HG03139 (cell line): ENCODE results near the gene CCDC88B.
"Not testable (repeated sequence)": the region's sequence is repeated elsewhere in the genome, so short reads cannot be mapped to it uniquely, and the experiment has no call there.

Experiments used
- ATAC-seq: cut with Tn5 transposase; IDR thresholded peaks from one replicate; pipeline ENCODE4 v1.9.1; 2021; ENCODE audit not compliant: unreplicated experiment

The CCDC88B gene

DNA sequence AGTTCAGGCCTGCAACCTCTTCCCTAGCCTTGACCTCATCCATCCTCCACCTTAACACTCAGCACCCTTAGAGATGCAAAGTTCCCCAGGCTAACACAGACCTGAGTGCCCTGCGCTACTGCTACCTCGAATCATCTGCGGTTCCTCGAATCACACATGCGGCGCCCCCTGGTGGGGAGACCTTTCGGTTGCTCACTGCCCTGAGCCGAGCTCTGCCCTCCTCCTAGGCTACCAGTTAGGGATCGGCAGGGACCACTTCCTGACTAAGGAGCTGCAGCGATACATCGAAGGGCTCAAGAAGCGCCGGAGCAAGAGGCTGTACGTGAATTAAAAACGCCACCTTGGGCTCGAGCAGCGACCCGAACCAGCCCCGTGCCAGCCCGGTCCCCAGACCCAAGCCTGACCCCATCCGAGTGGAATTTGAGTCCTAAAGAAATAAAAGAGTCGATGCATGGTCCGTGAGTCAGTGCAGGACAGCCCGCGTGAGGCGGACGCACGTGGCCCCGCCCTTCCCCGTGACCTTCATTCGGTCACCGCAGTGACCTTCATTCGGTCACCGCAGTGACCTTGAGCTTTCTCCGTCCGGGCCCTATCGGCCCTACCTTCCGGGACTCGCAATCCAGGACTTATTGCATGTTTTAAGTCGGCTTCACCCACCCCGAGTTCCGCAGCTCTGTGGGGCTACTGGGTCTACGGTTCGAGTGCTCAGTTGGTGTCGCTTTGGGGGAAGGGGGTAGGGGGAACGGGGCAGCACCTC lies 35.5 kb upstream of the CCDC88B start:
- peak; percentile 38 for ATAC-seq

DNA sequence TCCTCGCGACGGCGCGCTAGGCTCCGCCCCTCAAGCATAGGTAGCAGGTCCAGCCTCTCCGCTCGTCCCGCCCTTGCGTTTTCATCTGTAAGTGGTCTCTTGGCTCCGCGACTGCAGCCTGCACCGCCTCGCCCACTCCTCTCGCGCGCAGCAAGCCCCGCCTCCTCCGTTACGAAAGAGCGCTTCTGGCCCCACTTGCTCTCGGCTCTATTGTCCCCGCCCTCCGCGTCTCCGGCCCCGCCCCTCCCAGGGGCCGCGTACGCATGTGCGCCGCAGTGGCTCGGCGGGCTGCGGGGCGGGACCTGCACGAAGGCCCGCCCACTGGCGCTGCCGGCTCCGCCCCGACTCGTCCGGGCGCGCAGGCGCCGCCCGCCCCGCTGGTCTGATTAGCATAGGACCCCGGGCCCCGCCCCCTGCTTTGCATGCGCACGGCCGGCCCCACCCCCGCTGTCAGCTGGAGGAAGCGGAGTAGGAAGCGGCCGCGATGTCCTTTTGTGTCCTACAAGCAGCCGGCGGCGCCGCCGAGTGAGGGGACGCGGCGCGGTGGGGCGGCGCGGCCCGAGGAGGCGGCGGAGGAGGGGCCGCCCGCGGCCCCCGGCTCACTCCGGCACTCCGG lies 34.8 kb upstream of the CCDC88B start, which contains the start of gene ESRRA:
TSS of gene ESRRA (plus strand) at position 450 of the 616 bp plus-strand sequence. CDS start 1,656 bp downstream, outside the sequence.
- ATAC-seq: peak; percentile 63

DNA sequence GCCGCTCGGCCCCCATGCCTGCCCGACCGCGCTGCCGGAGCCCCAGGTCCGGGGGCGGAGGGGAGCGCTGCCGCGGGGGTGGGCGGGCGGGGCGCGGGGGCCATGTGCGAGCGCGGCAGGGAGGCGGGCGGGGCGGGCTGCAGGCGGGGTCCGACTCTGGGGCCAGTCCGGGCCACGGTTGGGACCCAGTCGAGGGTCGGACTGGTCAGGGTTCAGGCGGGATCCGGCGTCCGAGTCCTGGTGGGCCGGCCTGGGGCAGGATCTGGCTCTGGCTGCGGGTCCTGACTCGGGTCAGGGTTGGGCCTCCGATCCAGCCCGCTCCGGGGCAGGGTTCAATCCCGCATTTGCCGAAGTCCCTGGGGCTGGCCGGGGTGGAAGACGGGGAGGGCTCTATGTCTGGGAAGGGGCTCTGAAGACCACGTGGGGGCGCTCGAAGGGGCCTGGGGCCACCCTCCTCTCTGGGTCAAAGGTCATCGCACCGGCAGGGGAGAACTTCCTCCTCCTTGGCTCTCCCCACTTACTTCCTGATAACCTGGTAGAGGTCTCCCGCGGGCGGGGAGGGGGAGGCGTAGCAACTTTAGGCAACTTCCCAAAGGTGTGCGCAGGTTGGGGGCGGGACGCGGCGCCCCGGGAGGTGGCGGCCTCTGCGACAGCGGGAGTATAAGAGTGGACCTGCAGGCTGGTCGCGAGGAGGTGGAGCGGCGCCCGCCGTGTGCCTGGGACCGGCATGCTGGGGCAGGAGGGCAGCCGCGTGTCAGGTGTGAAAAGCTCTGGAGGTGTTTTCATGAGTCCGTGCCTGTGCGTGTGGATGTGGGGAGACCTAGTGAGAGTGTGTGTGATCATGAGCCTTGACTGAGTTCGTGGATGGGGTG lies 34.1 kb upstream of the CCDC88B start:
- ATAC-seq: peak; percentile 26

DNA sequence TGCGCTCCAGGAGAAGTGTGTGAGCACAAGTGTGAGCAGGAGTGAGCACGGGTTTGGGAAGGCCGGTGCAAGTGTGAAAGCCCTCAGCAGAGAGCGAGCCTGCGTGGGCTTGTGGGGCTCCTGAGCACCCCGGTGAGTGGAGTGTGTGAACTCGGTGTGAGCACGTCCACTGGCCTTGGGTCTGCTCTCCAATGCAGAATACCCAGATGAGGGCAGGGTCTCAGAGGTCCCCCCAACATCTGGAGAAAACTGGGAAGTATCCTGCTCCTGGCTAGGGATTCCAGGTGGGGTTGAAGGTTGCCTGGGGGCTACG lies 33.5 kb upstream of the CCDC88B start:
- no peak for ATAC-seq

DNA sequence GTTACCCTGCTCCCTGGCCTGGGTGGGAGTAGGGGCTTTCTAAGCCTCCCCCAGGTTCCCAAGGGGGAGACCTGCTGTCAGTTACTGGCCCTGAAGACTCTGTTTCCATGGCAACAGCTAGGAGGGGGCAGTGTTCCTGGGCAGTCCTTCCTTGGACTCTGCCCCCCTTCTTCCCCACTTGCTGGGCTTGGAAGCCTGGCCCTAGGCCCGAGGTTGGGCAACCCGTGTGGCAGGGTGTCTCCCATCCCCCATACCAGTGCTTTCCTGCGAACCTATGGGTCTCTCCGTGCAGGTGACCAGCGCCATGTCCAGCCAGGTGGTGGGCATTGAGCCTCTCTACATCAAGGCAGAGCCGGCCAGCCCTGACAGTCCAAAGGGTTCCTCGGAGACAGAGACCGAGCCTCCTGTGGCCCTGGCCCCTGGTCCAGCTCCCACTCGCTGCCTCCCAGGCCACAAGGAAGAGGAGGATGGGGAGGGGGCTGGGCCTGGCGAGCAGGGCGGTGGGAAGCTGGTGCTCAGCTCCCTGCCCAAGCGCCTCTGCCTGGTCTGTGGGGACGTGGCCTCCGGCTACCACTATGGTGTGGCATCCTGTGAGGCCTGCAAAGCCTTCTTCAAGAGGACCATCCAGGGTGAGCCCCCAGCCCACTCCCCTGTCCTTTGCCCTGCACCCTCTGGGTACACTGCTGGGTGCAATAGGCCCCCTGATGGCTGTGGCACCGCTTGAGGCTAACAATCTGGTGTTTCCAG lies 33.0 kb upstream of the CCDC88B start:
- no peak for ATAC-seq

DNA sequence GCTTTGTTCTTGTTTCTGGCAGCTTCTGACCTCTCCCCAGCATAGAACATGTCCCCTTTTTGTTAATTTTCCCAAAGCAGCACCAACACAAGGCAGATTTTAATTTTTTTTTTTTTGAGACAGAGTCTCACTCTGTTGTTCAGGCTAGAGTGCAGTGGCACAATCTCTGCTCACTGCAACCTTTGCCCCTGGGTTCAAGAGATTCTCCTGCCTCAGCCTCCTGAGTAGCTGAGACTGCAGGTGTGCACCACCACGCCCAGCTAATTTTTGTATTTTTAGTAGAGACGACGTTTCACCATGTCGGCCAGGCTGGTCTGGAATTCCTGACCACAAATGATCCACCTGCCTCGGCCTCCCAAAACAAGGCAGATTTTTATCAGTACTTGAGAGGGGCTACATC lies 32.2 kb upstream of the CCDC88B start:
- not testable (repeated sequence) for ATAC-seq

DNA sequence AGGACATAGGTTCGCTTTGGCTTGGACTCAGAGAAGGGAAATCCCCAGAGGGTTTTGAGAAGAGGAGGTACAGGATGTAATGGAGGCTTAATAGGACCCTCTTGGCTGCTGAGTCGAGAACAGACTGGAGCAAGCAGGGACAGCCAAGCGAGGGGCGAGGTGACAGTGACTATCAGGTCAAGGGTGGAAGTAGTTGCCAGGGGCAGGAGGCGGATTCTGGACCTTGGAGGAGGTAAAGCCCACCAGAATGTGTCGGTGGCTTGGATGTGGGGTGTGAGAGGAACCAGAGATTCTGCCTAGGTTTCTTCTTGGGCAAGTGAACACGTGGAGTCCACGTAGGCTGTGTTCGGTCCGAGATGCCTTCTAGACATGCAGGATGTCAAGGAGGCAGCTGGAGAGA lies 27.1 kb upstream of the CCDC88B start:
- ATAC-seq: no peak

DNA sequence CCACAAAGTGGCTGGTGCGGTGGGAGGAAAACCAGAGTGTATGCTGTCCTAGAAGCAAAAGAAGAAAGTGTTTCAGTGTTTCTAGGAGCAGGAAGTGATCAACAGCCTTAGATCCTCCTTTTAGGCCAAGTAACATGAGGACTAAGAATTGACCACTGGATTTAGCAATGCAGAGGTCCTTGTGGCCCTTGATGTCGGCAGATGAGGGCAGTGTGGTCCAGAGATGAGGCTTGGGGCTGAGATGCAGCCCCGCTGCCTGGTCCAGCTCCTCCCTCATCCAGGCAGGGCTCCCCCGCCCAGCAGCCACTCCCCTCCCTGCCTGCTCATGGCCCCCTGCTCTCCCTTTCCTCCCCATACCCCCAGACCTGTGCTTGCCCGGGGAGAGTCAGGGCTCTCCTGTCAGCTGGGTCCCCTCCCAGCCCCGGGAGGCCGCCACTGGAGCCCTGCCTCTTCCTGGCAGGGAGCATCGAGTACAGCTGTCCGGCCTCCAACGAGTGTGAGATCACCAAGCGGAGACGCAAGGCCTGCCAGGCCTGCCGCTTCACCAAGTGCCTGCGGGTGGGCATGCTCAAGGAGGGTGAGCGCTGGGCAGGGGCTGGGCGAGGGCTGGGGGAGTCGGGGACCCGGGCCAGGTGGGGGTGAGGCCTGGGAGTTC lies 26.4 kb upstream of the CCDC88B start:
- no peak for ATAC-seq

DNA sequence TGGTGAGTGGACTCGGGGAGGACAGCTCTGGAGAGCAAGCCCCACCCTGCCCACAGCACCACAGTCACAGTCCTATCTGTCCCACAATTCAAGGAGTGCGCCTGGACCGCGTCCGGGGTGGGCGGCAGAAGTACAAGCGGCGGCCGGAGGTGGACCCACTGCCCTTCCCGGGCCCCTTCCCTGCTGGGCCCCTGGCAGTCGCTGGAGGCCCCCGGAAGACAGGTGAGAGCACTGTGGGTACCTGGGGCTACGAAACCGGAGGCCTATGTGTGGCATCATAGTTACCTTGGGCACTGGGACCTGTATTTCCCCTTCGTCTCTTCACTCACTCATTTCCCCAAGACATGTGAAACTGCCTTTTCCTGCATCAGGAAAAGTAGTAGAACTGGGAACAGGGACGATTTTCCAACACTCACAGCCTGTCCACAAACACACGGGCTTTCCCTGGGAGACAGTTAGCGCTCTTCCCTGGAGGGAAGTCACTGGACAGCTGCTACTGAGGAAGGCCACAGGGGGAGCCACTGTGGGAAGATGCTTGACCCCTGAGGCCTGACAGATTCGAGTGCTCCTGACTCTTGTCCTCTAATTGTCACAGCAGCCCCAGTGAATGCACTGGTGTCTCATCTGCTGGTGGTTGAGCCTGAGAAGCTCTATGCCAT lies 25.7 kb upstream of the CCDC88B start:
- no peak for ATAC-seq

DNA sequence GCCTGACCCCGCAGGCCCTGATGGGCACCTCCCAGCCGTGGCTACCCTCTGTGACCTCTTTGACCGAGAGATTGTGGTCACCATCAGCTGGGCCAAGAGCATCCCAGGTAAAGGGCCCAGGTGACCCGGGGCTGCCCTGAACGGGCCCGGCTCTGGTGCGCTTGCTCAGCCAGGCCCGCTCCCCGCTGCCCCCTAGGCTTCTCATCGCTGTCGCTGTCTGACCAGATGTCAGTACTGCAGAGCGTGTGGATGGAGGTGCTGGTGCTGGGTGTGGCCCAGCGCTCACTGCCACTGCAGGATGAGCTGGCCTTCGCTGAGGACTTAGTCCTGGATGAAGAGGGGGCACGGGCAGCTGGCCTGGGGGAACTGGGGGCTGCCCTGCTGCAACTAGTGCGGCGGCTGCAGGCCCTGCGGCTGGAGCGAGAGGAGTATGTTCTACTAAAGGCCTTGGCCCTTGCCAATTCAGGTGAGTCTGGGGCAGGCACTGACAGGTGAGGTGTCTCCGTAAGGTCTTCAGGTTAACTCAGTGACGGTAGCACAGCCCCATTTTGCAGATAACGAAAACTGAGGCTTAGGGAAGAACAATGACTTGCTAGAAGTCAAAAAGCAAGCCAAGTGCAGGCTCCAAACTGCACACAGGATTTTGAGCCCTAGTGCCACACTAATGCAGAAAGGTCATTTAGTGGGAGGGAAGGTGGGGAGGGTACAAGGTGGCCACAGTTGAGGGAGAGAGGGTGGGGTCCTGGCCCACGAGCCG lies 25.0 kb upstream of the CCDC88B start:
- no peak for ATAC-seq

DNA sequence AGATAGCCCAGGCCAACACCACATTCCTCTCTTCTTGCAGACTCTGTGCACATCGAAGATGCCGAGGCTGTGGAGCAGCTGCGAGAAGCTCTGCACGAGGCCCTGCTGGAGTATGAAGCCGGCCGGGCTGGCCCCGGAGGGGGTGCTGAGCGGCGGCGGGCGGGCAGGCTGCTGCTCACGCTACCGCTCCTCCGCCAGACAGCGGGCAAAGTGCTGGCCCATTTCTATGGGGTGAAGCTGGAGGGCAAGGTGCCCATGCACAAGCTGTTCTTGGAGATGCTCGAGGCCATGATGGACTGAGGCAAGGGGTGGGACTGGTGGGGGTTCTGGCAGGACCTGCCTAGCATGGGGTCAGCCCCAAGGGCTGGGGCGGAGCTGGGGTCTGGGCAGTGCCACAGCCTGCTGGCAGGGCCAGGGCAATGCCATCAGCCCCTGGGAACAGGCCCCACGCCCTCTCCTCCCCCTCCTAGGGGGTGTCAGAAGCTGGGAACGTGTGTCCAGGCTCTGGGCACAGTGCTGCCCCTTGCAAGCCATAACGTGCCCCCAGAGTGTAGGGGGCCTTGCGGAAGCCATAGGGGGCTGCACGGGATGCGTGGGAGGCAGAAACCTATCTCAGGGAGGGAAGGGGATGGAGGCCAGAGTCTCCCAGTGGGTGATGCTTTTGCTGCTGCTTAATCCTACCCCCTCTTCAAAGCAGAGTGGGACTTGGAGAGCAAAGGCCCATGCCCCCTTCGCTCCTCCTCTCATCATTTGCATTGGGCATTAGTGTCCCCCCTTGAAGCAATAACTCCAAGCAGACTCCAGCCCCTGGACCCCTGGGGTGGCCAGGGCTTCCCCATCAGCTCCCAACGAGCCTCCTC lies 24.1 kb upstream of the CCDC88B start:
- not testable (repeated sequence) for ATAC-seq

DNA sequence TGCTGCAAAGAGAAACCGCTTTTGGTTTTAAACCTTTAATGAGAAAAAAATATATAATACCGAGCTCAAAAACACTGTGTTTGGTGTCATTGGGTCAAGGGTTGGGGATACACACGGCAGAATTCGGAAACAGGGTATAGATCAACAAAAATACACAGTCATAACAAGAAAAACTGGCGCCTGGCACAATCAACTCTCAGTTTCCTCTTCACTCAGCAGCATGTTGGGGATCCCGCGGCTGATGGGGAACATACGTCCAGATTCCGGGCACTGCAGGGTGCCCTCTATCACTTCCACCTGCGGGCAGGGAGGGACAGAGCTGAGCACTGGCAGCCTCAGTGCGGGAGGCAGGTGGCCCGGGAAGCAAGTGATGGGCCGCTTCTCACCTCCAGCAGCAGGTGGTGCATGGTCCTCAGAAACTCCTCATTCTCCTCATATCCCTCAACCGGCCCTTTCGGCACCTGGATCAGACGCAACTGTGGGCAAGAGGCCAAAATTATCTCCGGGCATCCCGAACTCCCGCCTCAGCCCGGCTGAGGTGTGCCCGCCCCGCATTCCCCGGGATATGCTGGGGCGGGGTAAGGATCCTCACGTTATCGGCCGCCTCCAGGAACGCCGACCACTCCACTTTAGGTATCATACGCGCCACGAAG lies 23.2 kb upstream of the CCDC88B start:
- no peak for ATAC-seq

DNA sequence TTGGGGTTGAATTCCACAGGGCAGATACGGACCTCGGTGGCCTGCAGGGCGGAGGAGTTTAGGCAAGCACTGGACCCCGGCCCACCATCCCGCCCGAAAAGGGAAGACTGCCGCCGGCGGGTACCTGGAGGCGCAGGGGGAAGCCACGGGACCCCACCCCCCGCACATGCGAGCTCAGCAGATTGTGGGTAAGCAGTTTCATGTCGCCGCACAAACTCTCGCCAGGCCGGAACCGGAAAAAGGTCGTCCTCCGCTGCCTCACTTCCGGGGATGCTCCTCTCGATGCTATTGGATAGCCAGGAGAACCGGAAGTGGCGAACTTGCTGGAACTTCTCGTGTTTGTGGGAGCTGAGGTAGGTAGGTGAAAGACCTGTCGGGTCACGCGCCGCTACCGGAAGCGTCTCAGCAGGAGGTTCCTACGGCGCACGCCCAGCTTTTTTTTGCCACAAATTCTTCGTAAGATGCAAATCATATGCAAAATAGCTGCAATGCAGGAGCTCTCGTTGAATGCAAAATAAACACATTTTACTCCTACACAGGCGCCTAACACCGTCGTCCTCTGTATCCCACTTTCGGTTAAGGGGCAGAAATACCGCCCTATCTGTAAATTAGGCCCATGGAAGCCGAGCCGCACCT lies 22.6 kb upstream of the CCDC88B start, which contains the start of gene TRMT112:
TSS of gene TRMT112 (minus strand) at position 235 of the 636 bp plus-strand sequence. CDS start at position 202, 33 bp downstream.
- ATAC-seq: peak; percentile 52

DNA sequence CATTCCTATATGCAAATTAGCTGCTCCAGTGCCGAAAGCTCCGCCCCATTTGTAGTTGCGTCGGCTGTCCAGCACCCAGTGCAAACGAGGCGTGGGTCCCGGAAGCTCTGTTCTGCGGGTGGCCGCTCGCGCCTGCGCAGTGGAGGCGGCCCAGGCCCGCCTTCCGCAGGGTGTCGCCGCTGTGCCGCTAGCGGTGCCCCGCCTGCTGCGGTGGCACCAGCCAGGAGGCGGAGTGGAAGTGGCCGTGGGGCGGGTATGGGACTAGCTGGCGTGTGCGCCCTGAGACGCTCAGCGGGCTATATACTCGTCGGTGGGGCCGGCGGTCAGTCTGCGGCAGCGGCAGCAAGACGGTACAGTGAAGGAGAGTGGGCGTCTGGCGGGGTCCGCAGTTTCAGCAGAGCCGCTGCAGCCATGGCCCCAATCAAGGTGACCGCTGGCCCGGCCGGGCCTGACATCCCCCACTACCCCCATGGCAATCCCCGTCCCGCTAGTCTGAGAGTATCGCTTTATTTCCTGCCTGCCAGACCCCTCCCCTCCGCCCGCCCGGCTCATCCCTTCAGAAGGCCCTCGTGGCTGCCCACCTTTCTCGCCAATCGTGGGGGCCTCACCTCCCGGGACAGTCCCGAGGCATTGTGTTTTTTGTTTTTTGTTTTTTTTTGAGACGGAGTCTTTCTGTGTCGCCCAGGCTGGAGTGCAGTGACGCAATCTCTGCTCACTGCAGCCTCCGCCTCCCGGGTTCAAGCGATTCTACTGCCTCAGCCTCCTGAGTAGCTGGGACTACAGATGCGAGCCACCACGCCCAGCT lies 21.8 kb upstream of the CCDC88B start, which contains the start of gene PRDX5:
TSS of gene PRDX5 (plus strand) at position 161 of the 805 bp plus-strand sequence. CDS start at position 256, 95 bp downstream.
- peak; percentile 61 for ATAC-seq

DNA sequence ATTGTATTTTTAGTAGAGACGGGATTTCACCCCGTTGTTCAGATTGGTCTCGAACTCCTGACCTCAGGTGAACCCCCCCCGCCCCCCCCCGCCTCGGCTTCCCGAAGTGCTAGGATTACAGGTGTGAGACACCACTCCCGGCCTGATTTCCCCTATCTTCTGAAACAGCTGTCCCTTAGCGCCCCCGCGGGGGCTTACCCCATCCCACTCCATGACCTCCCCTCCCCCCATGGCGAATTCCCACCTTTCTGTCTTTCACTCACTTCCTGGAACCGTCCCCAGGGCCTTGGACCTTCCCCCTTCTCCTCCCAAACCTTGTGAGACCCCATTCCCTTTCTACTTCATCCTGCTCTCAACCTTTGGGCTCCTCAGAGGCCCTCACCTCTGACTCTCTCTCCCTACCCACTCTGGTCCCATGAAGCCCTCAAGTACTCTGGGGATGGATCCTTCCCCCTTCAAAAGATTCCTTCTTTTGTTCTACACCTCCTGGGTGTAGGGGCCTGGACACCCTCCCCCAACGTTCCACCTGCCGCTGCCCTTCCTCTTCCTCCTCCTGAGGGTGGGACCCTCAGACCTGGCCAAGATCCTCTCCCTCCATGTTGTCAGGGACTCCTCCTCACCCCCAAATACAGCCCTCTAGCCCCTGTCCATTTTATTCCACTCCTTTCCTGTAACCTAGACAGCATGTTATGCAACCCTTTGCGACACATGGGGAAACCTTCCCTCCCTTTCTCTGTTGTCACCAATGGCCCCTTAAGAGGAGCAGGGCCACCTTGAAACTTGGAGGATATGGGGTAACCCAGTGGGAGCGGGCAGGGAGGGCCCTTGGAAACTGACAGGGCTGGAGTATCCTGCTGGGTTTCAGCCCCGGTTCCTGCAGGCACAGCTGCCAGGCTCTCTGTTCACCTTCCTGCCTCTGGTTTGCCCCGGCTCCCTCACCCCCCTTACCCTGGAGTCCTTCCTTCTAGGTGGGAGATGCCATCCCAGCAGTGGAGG lies 20.9 kb upstream of the CCDC88B start:
- no peak for ATAC-seq
